HCT116 (cell line): Measurements from ENCODE around the gene ADPRS. TPM values are rescaled to one million over a fixed set of nuclear protein-coding genes. Genes with fewer than 3 reads are reported as not detected.

Experiments
- ATAC-seq: fragments of 200-7000 bp; cut with Tn5 transposase; 2 replicates; pipeline ENCODE4 v1.9.1; 2020; ENCODE audit warnings: mild to moderate bottlenecking, moderate library complexity
- BruUV-seq: library from RNA; stranded (reverse); fragments of 400-500 nt; replicated peaks from 2 replicates; lab custom pipeline; 2021; lab: Mats Ljungman, UMichigan
- CTCF ChIA-PET: fragments of 300-600 bp; sonication (Branson Sonifier 250); formaldehyde crosslinking; loops from one replicate; lab custom pipeline; 2021; ENCODE audit warnings: antibody characterized with exemption; lab: Charles Lee
- POLR2A ChIA-PET: fragments of 300-600, 350-600 bp; sonication (Branson Sonifier 250); formaldehyde crosslinking; loops from one replicate; lab custom pipeline; 2021; ENCODE audit warnings: antibody characterized with exemption; lab: Charles Lee
- RAD21 ChIA-PET, 2 experiments: fragments of 300-600 bp; sonication (Branson Sonifier 250); formaldehyde crosslinking; loops; one replicate each; lab custom pipeline; 2023; ENCODE audit warnings: low total read pairs in 2 of 2; ENCODE audit not compliant: uncharacterized antibody in 2 of 2, unreplicated experiment in 2 of 2, low non-redundant PET in 1 of 2; lab: Charles Lee
- DNase-seq: peaks from one replicate; pipeline ENCODE4 v3.0.0-alpha.2; 2010; ENCODE audit warnings: low read depth, low spot score
- H2AFZ ChIP-seq: fragments of 200-600 bp; shearing (Covaris generic), sonication (generic); 2 replicates; pipeline ENCODE4 v1.6.1; 2017; ENCODE audit warnings: low read depth, mixed run types, mixed read lengths, antibody characterized with exemption, low read length; ENCODE audit not compliant: poor library complexity, severe bottlenecking
- H3K27ac ChIP-seq: 2 replicates; pipeline ENCODE4 v1.5.1; 2012; ENCODE audit warnings: low read depth, low read length
- H3K27me3 ChIP-seq: fragments of 200-600 bp; sonication (generic); 2 replicates; pipeline ENCODE4 v1.6.1; 2016; ENCODE audit warnings: mixed run types, low read length, mixed read lengths; ENCODE audit not compliant: insufficient read depth
- H3K36me3 ChIP-seq, 2 experiments: fragments of 200-500 bp in 1 of 2; fragments of 200-600 bp in 1 of 2; sonication (Bioruptor generic) in 1 of 2; sonication (generic) in 1 of 2; 2 replicates each; pipeline versions ENCODE4 v1.5.1 to v1.6.1; 2014 to 2016; ENCODE audit warnings: low read length in 2 of 2, inconsistent platforms in 1 of 2, mixed read lengths in 1 of 2, mixed run types in 1 of 2; ENCODE audit not compliant: insufficient read depth in 2 of 2, control insufficient read depth in 1 of 2
- H3K4me1 ChIP-seq, 2 experiments: fragments of 200-600 bp in 1 of 2; sonication (generic) in 1 of 2; 2 replicates each; pipeline versions ENCODE4 v1.5.1 to v1.6.1; 2012 to 2017; ENCODE audit warnings: low read length in 2 of 2, inconsistent platforms in 1 of 2, mild to moderate bottlenecking in 1 of 2, mixed read lengths in 1 of 2, mixed run types in 1 of 2, moderate library complexity in 1 of 2; ENCODE audit not compliant: insufficient read depth in 2 of 2, control insufficient read depth in 1 of 2
- H3K4me2 ChIP-seq: fragments of 200-600 bp; sonication (generic); 2 replicates; pipeline ENCODE4 v1.6.1; 2017; ENCODE audit warnings: mixed run types, low read length, mixed read lengths
- H3K4me3 ChIP-seq, 2 experiments: fragments of 200-600 bp in 1 of 2; sonication (generic) in 1 of 2; replicated peaks in 1 of 2; 2 replicates each; pipeline ENCODE4 v1.5.1; 2011 to 2016; ENCODE audit warnings: low read length in 2 of 2, control low read depth in 1 of 2, low read depth in 1 of 2, mild to moderate bottlenecking in 1 of 2, mixed read lengths in 1 of 2, mixed run types in 1 of 2
- H3K79me2 ChIP-seq: fragments of 200-600 bp; sonication (generic); 2 replicates; pipeline ENCODE4 v1.6.1; 2017; ENCODE audit warnings: mild to moderate bottlenecking, mixed run types, low read length, moderate library complexity, mixed read lengths; ENCODE audit not compliant: insufficient read depth
- H3K9ac ChIP-seq: fragments of 200-600 bp; sonication (generic); 2 replicates; pipeline ENCODE4 v1.6.1; 2016; ENCODE audit warnings: low read length, mixed read lengths
- H3K9me2 ChIP-seq: fragments of 200-600 bp; sonication (generic), shearing (Covaris generic); 2 replicates; pipeline ENCODE4 v1.6.1; 2017; ENCODE audit warnings: mixed run types, mild to moderate bottlenecking, moderate library complexity; ENCODE audit not compliant: insufficient read depth
- H3K9me3 ChIP-seq, 2 experiments: fragments of 200-500 bp in 1 of 2; fragments of 200-600 bp in 1 of 2; sonication (Bioruptor generic) in 1 of 2; sonication (generic) in 1 of 2; 2 replicates each; pipeline ENCODE4 v1.6.1; 2014 to 2017; ENCODE audit warnings: low read length in 2 of 2, mixed read lengths in 2 of 2, inconsistent platforms in 1 of 2, low read depth in 1 of 2, mild to moderate bottlenecking in 1 of 2, mixed run types in 1 of 2, moderate library complexity in 1 of 2; ENCODE audit not compliant: control insufficient read depth in 1 of 2, insufficient read depth in 1 of 2
- H4K20me1 ChIP-seq: fragments of 200-600 bp; sonication (generic), shearing (Covaris generic); 2 replicates; pipeline ENCODE4 v1.6.1; 2017; ENCODE audit warnings: mixed run types, mild to moderate bottlenecking, moderate library complexity; ENCODE audit not compliant: insufficient read depth
- ATF3 ChIP-seq: IDR thresholded peaks from 2 replicates; pipeline ENCODE4 v1.6.1; 2012
- EGR1 ChIP-seq: IDR thresholded peaks from 2 replicates; pipeline ENCODE4 v1.6.1; 2012; ENCODE audit warnings: low read depth
- EZH2 ChIP-seq: fragments of 200-600 bp; sonication (generic); IDR thresholded peaks from 2 replicates; pipeline ENCODE4 v1.6.1; 2017; ENCODE audit warnings: antibody characterized with exemption, mixed run types
- EZH2phosphoT487 ChIP-seq: fragments of 200-600 bp; IDR thresholded peaks from 2 replicates; pipeline ENCODE4 v1.6.1; 2018; ENCODE audit warnings: antibody characterized with exemption, borderline replicate concordance
- FOSL1 ChIP-seq: IDR thresholded peaks from 2 replicates; pipeline ENCODE4 v1.6.1; 2012; ENCODE audit warnings: low read depth
- MAX ChIP-seq: IDR thresholded peaks from 2 replicates; pipeline ENCODE4 v1.6.1; 2012
- POLR2A ChIP-seq: IDR thresholded peaks from 2 replicates; pipeline ENCODE4 v1.7.0; 2011; ENCODE audit warnings: borderline replicate concordance; ENCODE audit not compliant: insufficient read depth, insufficient read length; ENCODE audit errors: extremely low read depth
- POLR2AphosphoS5 ChIP-seq: IDR thresholded peaks from 2 replicates; pipeline ENCODE4 v1.6.1; 2011; ENCODE audit warnings: mild to moderate bottlenecking, low read depth, low read length, moderate library complexity
- RAD21 ChIP-seq: IDR thresholded peaks from 2 replicates; pipeline ENCODE4 v1.6.1; 2012; ENCODE audit warnings: low read depth, mild to moderate bottlenecking
- REST ChIP-seq: IDR thresholded peaks from 2 replicates; pipeline ENCODE4 v1.6.1; 2012; ENCODE audit warnings: low read depth
- SIN3A ChIP-seq: IDR thresholded peaks from 2 replicates; pipeline ENCODE4 v1.6.1; 2012; ENCODE audit warnings: low read depth
- SP1 ChIP-seq: IDR thresholded peaks from 2 replicates; pipeline ENCODE4 v1.6.1; 2012; ENCODE audit warnings: low read depth
- SRF ChIP-seq: IDR thresholded peaks from 2 replicates; pipeline ENCODE4 v1.6.1; 2012; ENCODE audit warnings: low read depth
- TCF7L2 ChIP-seq: IDR thresholded peaks from 2 replicates; pipeline ENCODE4 v1.7.0; 2011; ENCODE audit warnings: borderline replicate concordance, inconsistent platforms; ENCODE audit not compliant: insufficient read depth, insufficient read length; ENCODE audit errors: extremely low read depth
- ZFX ChIP-seq: fragments of 450-650 bp; IDR thresholded peaks from 2 replicates; pipeline ENCODE4 v1.6.1; 2017
- intact Hi-C: fragments of 100-400 bp; cut with micrococcal nuclease; formaldehyde crosslinking; loops from 2 replicates; pipeline ENCODE4 v1.10.0; 2022
- total RNA-seq: library from RNA; stranded (reverse); gene quantifications from one replicate; pipeline ENCODE4 v1.2.1, GENCODE V29; 2021; ENCODE audit not compliant: unreplicated experiment

ADPRS gene
- total RNA-seq, 1 experiment from 2014 or later = 28.2 TPM

- BruUV-seq = no TSS peak
- Histone ChIP-seq H3K79me2 (no peaks in the 10 kb centered on the region), H3K9me3 (no peaks in the 10 kb centered on the region), H3K9me2 (no peaks in the 10 kb centered on the region), H3K4me2 (no peak within 1 kb of the TSS), H3K4me3 (no peak within 1 kb of the TSS), H3K4me1 (no peaks in the 10 kb centered on the region), H3K36me3 (no peaks in the 10 kb centered on the region), H3K9ac (no peak within 1 kb of the TSS), H2AFZ (no peak within 1 kb of the TSS), H3K27ac (no peak within 1 kb of the TSS), H4K20me1 (no peaks in the 10 kb centered on the region), H3K27me3 (no peaks in the 10 kb centered on the region)
- ATAC-seq (no peak), DNase-seq (no peak)
- no peak for TF ChIP-seq MAX
- no peak for TF ChIP-seq EZH2
- TF ChIP-seq POLR2AphosphoS5 = no peak
- no peak for TF ChIP-seq RAD21
- TF ChIP-seq REST = no peak
- no peak for TF ChIP-seq POLR2A
- TF ChIP-seq EZH2phosphoT487 = no peak
- TF ChIP-seq EGR1 = no peak
- TF ChIP-seq ZFX = no peak
- no peak for TF ChIP-seq TCF7L2
- no peak for TF ChIP-seq SIN3A
- no peak for TF ChIP-seq SP1
- no peak for TF ChIP-seq SRF
- TF ChIP-seq FOSL1 = no peak
- no peak for TF ChIP-seq ATF3
- POLR2A ChIA-PET = no interaction called here
- intact Hi-C loops = no loop called here
- CTCF ChIA-PET = no interaction called here
- RAD21 ChIA-PET = no interaction called here
Measured at GRCh38 chr1:36125129-36125991, 36.7 kb downstream of the ADPRS start, which contains the start of gene COL8A2. TSS of gene COL8A2 (minus strand) at chr1:36125222. CDS start at chr1:36100242, 24,980 bp downstream.
